MCF 10A (cell line): ENCODE data around the gene SAMD4B. TPM values are rescaled to one million over a fixed set of nuclear protein-coding genes. Genes with fewer than 3 reads are reported as not detected.

Experiments used
- BruUV-seq: library from RNA; stranded (reverse); fragments of 400-500 nt; replicated peaks from 2 replicates; lab custom pipeline; 2021; lab: Mats Ljungman, UMichigan
- CTCF ChIA-PET: fragments of 300-600 bp; sonication (Branson Sonifier 250); formaldehyde crosslinking; extraction: SDS; loops from one replicate; lab custom pipeline; 2021; ENCODE audit warnings: antibody characterized with exemption, inconsistent platforms; lab: Yijun Ruan, JAX
- POLR2A ChIA-PET: fragments of 300-600, 350-650 bp; sonication (Branson Sonifier 250); formaldehyde crosslinking; extraction: SDS; loops from one replicate; lab custom pipeline; 2020; ENCODE audit warnings: antibody characterized with exemption, inconsistent platforms; lab: Yijun Ruan, JAX
- DNase-seq: peaks from one replicate; pipeline ENCODE4 v3.0.0-alpha.2; 2018; ENCODE audit not compliant: unreplicated experiment
- H3K27ac Mint-ChIP-seq: one replicate; pipeline ENCODE4 v1.8.0; 2022; ENCODE audit warnings: mild to moderate bottlenecking, low read depth, mixed read lengths; ENCODE audit not compliant: unreplicated experiment
- H3K27me3 Mint-ChIP-seq: one replicate; pipeline ENCODE4 v1.8.0; 2022; ENCODE audit warnings: mixed read lengths; ENCODE audit not compliant: insufficient read depth, unreplicated experiment
- H3K36me3 Mint-ChIP-seq: one replicate; pipeline ENCODE4 v1.8.0; 2022; ENCODE audit warnings: mild to moderate bottlenecking, moderate library complexity, mixed read lengths; ENCODE audit not compliant: insufficient read depth, unreplicated experiment
- H3K4me1 Mint-ChIP-seq: one replicate; pipeline ENCODE4 v1.8.0; 2022; ENCODE audit warnings: mixed read lengths; ENCODE audit not compliant: insufficient read depth, unreplicated experiment
- H3K4me3 Mint-ChIP-seq: one replicate; pipeline ENCODE4 v1.8.0; 2022; ENCODE audit warnings: mild to moderate bottlenecking, moderate library complexity, mixed read lengths; ENCODE audit not compliant: unreplicated experiment
- H3K9me3 Mint-ChIP-seq: one replicate; pipeline ENCODE4 v1.8.0; 2022; ENCODE audit warnings: mixed read lengths; ENCODE audit not compliant: unreplicated experiment
- CTCF ChIP-seq: fragments of 200-600 bp; IDR thresholded peaks from one replicate; pipeline ENCODE4 v1.8.0; 2022; ENCODE audit warnings: antibody characterized with exemption, mild to moderate bottlenecking; ENCODE audit not compliant: unreplicated experiment
- intact Hi-C: fragments of 100-400 bp; cut with micrococcal nuclease; formaldehyde crosslinking; loops from 2 replicates; pipeline ENCODE4 v1.14.1; 2022
- total RNA-seq: library from RNA; stranded (reverse); gene quantifications from 2 replicates; pipeline ENCODE4 v1.2.3, GENCODE V29; 2022

Gene SAMD4B
- total RNA-seq, 1 experiment from 2014 or later, result 65.4 TPM

- no TSS peak for BruUV-seq
- Mint-ChIP-seq H3K4me1 (no peaks in the 10 kb centered on the region), H3K27me3 (no peaks in the 10 kb centered on the region), H3K4me3 (no peak overlapping the region), H3K36me3 (peaks cover under 1% of the 10 kb centered on the region), H3K27ac (no peak overlapping the region), H3K9me3 (no peaks in the 10 kb centered on the region)
- ChIA-PET POLR2A (interaction anchor here (3.4 kb wide), 1 partner anchor 11 kb away, joined by 35 read pairs; the partner anchor contains the start of gene RPS16), CTCF (interaction anchor here (1.1 kb wide), 1 partner anchor 9 kb away, joined by 3 read pairs; no protein-coding TSS in a partner anchor)
- DNase-seq, result no peak
- intact Hi-C loops, result no loop called here
- no peak for TF ChIP-seq CTCF
Measured at GRCh38 chr19:39424934-39425333, 82.7 kb downstream of the SAMD4B start.

GRCh38 chr19:39425744-39426143 is 83.5 kb downstream of the SAMD4B start:
- ChIA-PET CTCF (interaction anchor here (1.1 kb wide), 1 partner anchor 10 kb away, joined by 3 read pairs; no protein-coding TSS in a partner anchor), POLR2A (interaction anchor here (3.4 kb wide), 1 partner anchor 10 kb away, joined by 35 read pairs; the partner anchor contains the start of gene RPS16)
- BruUV-seq, result no TSS peak
- Mint-ChIP-seq H3K36me3 (peaks cover 9% of the 10 kb centered on the region), H3K27me3 (no peaks in the 10 kb centered on the region), H3K9me3 (no peaks in the 10 kb centered on the region), H3K4me3 (no peak overlapping the region), H3K27ac (no peak overlapping the region), H3K4me1 (no peaks in the 10 kb centered on the region)
- intact Hi-C loops, result no loop called here
- DNase-seq, result no peak
- TF ChIP-seq CTCF, result no peak

DNA sequence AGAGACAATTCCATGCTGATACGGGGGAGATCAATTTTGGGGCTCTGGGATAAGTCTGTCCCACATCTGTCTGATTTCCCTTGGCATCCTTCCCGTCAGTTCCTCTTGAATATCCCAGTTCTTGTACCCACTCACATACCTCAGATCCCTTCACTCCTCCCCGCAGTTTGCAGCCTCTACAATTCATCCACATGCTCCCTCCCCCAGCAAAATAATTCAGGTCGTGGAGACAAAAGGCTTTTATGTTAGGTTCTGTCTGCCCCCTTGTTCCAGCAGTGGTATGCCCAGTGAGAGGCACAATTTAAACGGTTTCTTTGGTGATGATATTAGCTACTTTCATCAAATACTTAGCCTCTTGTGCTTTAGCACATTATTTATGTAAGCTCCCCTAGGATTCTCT is 83.9 kb downstream of the SAMD4B start:
- ChIA-PET POLR2A (interaction anchor here (0.6 to 3.4 kb wide), 5 partner anchors 9 to 35 kb away, joined by 3 to 35 read pairs (median 4); partner anchors contain the start of genes MED29, PAF1, PLEKHG2 and RPS16), CTCF (interaction anchor here (1.0 kb wide), 1 partner anchor 107 kb away, joined by 3 read pairs; no protein-coding TSS in a partner anchor)
- no peaks in the 10 kb centered on the region for H3K9me3 Mint-ChIP-seq
- no peak for DNase-seq
- TF ChIP-seq CTCF, result no peak
- no TSS peak for BruUV-seq
- H3K27ac Mint-ChIP-seq, result no peak overlapping the region
- H3K4me1 Mint-ChIP-seq, result no peaks in the 10 kb centered on the region
- H3K36me3 Mint-ChIP-seq, result peaks cover 13% of the 10 kb centered on the region
- H3K4me3 Mint-ChIP-seq, result no peak overlapping the region
- no peaks in the 10 kb centered on the region for H3K27me3 Mint-ChIP-seq
- intact Hi-C loops, result no loop called here

- ChIA-PET POLR2A (interaction anchor here (0.7 to 3.4 kb wide), 4 partner anchors 8 to 27 kb away, joined by 3 to 35 read pairs (median 4); partner anchors contain the start of genes PLEKHG2, RPS16 and ZFP36), CTCF (interaction anchor here (0.6 to 1.7 kb wide), 5 partner anchors 11 to 788 kb away, joined by 3 to 6 read pairs (median 3); partner anchors contain the start of gene PLEKHG2)
- intact Hi-C loops, result no loop called here
- H3K4me3 Mint-ChIP-seq, result no peak overlapping the region
- H3K36me3 Mint-ChIP-seq, result peaks cover 28% of the 10 kb centered on the region
- no peak for DNase-seq
- H3K9me3 Mint-ChIP-seq, result no peaks in the 10 kb centered on the region
- no peak overlapping the region for H3K27ac Mint-ChIP-seq
- H3K27me3 Mint-ChIP-seq, result no peaks in the 10 kb centered on the region
- no peaks in the 10 kb centered on the region for H3K4me1 Mint-ChIP-seq
- TF ChIP-seq CTCF, result no peak
- no TSS peak for BruUV-seq
Measured at GRCh38 chr19:39427707-39428106, 85.5 kb downstream of the SAMD4B start.
